Gastroesophageal sphincter (tissue), 4 donors: ENCODE measurements around the gene KRT2. TPM values are rescaled to one million over a fixed set of nuclear protein-coding genes. Genes with fewer than 3 reads are reported as not detected.

Experiments used
- ATAC-seq: fragments of 150-250 bp; one replicate; pipeline ENCODE4 v1.9.1; 2016; ENCODE audit warnings: mild to moderate bottlenecking, moderate library complexity
- H3K27ac ChIP-seq, 4 donors: fragments of 200-600 bp; sonication (generic) in 3 of 4; 1 replicate in 3 of 4; 2 replicates in 1 of 4; pipeline ENCODE4 v1.5.1; 2016 to 2019
- H3K27me3 ChIP-seq: fragments of 200-600 bp; sonication (generic); one replicate; pipeline ENCODE4 v1.5.1; 2019
- H3K36me3 ChIP-seq, 2 donors: fragments of 200-600 bp; sonication (generic); one replicate each; pipeline ENCODE4 v1.5.1; 2019; ENCODE audit warnings: control low read depth in 1 of 2
- H3K4me1 ChIP-seq, 3 donors: fragments of 200-600 bp; sonication (generic); 1 replicate in 2 of 3; 2 replicates in 1 of 3; pipeline ENCODE4 v1.5.1; 2016 to 2019; ENCODE audit warnings: control low read depth in 2 of 3
- H3K4me3 ChIP-seq, 2 donors: fragments of 200-600 bp; sonication (generic); one replicate each; pipeline ENCODE4 v1.5.1; 2019; ENCODE audit warnings: mild to moderate bottlenecking in 1 of 2, moderate library complexity in 1 of 2
- H3K9me3 ChIP-seq, 3 donors: fragments of 200-600 bp; sonication (generic); one replicate each; pipeline ENCODE4 v1.5.1; 2017 to 2019; ENCODE audit warnings: control low read depth in 2 of 3
- EP300 ChIP-seq: sonication (generic); formaldehyde crosslinking; IDR thresholded peaks from one replicate; pipeline ENCODE4 v1.6.1; 2017; ENCODE audit warnings: antibody characterized with exemption, mild to moderate bottlenecking
- POLR2A ChIP-seq, 2 donors: fragments of 450-650 bp; IDR thresholded peaks; one replicate each; pipeline ENCODE4 v1.6.1; 2017; ENCODE audit warnings: antibody characterized with exemption in 2 of 2, mild to moderate bottlenecking in 2 of 2, moderate library complexity in 1 of 2
- POLR2AphosphoS5 ChIP-seq: sonication (generic); formaldehyde crosslinking; IDR thresholded peaks from one replicate; pipeline ENCODE4 v1.6.1; 2017; ENCODE audit warnings: antibody characterized with exemption
- WGBS, 2 donors: methylation state at CpG; one replicate each; pipeline ENCODE4 v1.1.5; 2018; ENCODE audit warnings: low coverage in 1 of 2; 5-methylcytosine and 5-hydroxymethylcytosine counted together
- total RNA-seq, 4 donors: library from RNA; depleted of rRNA; stranded (reverse); fragments of >200 nt; gene quantifications; one replicate each; pipeline ENCODE4 v1.1.0, GENCODE V29; 2016
- TF ChIP-seq, protein P1 (sequence below), 4 experiments: fragments of 200-600 bp in 2 of 4; fragments of 450-650 bp in 2 of 4; sonication (generic) in 1 of 4; IDR thresholded peaks; one replicate each; pipeline ENCODE4 v1.5.1; 2017 to 2019; ENCODE audit warnings: antibody characterized with exemption in 4 of 4, mild to moderate bottlenecking in 2 of 4, moderate library complexity in 2 of 4

Gene KRT2
- total RNA-seq, result not detected

DNA sequence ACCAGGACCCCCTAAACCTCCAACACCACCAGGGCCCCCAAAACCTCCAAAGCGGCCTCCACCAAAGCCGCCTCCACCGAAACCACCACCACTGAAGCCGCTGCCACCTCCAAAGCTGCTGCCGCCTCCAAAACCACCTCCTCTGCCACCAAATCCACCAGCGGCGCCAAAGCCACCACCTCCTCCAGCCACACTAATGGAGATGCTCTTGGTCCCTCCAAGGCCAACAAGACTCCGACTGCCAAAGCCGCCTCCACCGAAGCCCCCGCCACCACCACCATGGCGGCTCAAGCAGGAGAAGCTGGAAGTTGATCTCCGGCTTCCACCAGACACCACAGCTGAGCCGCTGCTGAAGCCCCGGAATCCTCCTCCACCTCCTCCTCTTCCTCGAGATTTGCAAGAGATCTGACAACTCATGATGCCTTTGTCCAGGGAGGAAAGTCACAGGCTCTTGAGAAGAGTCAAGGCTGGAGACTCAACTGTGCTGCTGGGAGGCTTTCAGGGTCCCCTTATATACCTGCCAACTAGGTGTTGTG, at the start of gene KRT2:
KRT2 (minus strand) TSS at position 486 of the 536 bp plus-strand sequence; CDS start at position 417, 69 bp downstream.
- no peaks in the 10 kb centered on the region for H3K4me1 ChIP-seq
- no peak within 1 kb of the TSS for H3K4me3 ChIP-seq
- 73% methylated on average over 3 of the region's 16 CpGs; no CpG with 5 or more reads in 1 of the 2 donors for WGBS, 2 donors
- no peak within 1 kb of the TSS for H3K27ac ChIP-seq
- H3K27me3 ChIP-seq, result peaks cover 32% of the 10 kb centered on the region
- no peaks in the 10 kb centered on the region for H3K9me3 ChIP-seq
- H3K36me3 ChIP-seq, result no peaks in the 10 kb centered on the region
- ATAC-seq, result no peak
- TF ChIP-seq, protein P1, sequence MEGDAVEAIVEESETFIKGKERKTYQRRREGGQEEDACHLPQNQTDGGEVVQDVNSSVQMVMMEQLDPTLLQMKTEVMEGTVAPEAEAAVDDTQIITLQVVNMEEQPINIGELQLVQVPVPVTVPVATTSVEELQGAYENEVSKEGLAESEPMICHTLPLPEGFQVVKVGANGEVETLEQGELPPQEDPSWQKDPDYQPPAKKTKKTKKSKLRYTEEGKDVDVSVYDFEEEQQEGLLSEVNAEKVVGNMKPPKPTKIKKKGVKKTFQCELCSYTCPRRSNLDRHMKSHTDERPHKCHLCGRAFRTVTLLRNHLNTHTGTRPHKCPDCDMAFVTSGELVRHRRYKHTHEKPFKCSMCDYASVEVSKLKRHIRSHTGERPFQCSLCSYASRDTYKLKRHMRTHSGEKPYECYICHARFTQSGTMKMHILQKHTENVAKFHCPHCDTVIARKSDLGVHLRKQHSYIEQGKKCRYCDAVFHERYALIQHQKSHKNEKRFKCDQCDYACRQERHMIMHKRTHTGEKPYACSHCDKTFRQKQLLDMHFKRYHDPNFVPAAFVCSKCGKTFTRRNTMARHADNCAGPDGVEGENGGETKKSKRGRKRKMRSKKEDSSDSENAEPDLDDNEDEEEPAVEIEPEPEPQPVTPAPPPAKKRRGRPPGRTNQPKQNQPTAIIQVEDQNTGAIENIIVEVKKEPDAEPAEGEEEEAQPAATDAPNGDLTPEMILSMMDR (IDR thresholded peaks at IDR 0.05), result no peak
- TF ChIP-seq POLR2AphosphoS5, result no peak
- TF ChIP-seq POLR2A (IDR thresholded peaks at IDR 0.05), result no peak
- no peak for TF ChIP-seq EP300

DNA sequence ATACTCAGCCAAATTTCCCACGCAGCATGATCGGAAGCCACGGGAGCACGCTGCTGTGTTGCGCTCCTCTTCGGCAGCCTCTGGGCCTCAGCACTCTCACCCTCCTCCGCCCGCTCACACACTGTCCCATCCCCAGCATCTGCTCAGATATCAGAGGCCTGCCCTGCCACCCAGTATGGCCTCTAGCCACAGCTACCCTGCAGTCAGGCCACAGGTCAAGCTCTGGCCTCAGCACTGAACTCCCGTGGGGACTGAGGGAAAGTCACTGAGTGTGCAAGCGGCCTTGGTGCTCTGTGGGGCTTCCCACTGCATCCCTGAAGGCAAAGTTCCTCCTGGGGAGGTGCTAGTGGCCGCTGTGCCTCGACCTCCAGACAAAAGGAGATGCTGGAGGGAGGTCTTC, 49.3 kb upstream of the KRT2 start:
- Histone ChIP-seq H3K9me3 (no peaks in the 10 kb centered on the region), H3K4me3 (no peak overlapping the region), H3K4me1 (no peaks in the 10 kb centered on the region), H3K27ac (no peak overlapping the region), H3K27me3 (peaks cover 72% of the 10 kb centered on the region), H3K36me3 (no peaks in the 10 kb centered on the region)
- ATAC-seq, result no peak
- TF ChIP-seq, protein P1 (IDR thresholded peaks at IDR 0.05), result no peak
- no peak for TF ChIP-seq POLR2A (IDR thresholded peaks at IDR 0.05)
- no peak for TF ChIP-seq EP300
- WGBS, 2 donors, result 93 to 100% methylated on average over 2 to 6 of the region's 12 CpGs

DNA sequence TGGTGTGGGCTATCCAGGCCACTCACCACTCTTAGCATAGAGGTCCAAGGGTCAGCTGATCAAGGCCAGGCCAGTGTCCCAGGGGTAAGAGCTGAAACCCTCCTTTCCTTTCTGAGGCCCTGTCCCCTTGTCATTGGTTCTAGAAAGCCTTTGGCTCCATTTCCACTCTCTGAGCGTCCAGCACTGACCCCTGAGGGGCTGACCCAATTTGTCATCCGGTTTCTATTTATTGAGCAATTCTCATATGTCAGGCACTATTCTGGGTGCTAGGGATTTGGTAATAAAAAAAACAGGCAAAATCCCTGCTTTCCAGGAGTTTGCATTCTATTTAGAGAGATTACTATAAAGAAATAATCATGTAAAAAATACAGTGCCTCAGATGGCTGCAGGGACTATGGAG, 47.9 kb upstream of the KRT2 start:
- H3K4me3 ChIP-seq, result no peak overlapping the region
- no peaks in the 10 kb centered on the region for H3K36me3 ChIP-seq
- peaks cover 63% of the 10 kb centered on the region for H3K27me3 ChIP-seq
- H3K4me1 ChIP-seq, result no peaks in the 10 kb centered on the region
- H3K9me3 ChIP-seq, result no peaks in the 10 kb centered on the region
- TF ChIP-seq POLR2A (IDR thresholded peaks at IDR 0.05) (no peak), POLR2AphosphoS5 (no peak), EP300 (no peak)
- TF ChIP-seq, protein P1 (IDR thresholded peaks at IDR 0.05), result no peak
- WGBS, 2 donors, result 33% methylated on average over 1 of the region's 2 CpGs; no CpG with 5 or more reads in 1 of the 2 donors
- no peak for ATAC-seq
- no peak overlapping the region for H3K27ac ChIP-seq

DNA sequence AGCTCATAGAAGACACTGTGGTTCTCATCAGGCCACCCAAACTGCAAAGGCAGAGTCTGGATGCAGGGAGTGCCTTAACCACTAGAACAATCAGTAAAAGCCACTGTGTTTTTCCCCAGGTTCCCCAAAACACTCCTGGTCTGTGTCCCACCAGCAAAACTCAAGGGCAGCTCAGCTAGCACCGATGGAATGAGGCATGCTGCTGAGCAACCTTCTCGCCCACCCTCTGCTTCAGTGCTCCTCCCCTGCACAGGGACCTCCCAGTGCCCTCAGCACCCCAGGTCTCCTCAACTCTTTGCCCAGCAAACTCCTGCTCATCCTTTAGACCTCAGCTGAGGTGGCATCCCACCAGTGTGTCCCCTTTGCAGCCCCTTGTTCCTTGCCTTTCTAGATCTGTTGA, 47.4 kb upstream of the KRT2 start:
- ATAC-seq, result no peak
- no peak overlapping the region for H3K4me3 ChIP-seq
- no peak overlapping the region for H3K27ac ChIP-seq
- no peaks in the 10 kb centered on the region for H3K9me3 ChIP-seq
- H3K4me1 ChIP-seq, result no peaks in the 10 kb centered on the region
- peaks cover 58% of the 10 kb centered on the region for H3K27me3 ChIP-seq
- TF ChIP-seq POLR2AphosphoS5, result no peak
- no peaks in the 10 kb centered on the region for H3K36me3 ChIP-seq
- whole genome bisulfite sequencing, 2 donors, result 100% methylated on average over 1 to 2 of the region's 2 CpGs

DNA sequence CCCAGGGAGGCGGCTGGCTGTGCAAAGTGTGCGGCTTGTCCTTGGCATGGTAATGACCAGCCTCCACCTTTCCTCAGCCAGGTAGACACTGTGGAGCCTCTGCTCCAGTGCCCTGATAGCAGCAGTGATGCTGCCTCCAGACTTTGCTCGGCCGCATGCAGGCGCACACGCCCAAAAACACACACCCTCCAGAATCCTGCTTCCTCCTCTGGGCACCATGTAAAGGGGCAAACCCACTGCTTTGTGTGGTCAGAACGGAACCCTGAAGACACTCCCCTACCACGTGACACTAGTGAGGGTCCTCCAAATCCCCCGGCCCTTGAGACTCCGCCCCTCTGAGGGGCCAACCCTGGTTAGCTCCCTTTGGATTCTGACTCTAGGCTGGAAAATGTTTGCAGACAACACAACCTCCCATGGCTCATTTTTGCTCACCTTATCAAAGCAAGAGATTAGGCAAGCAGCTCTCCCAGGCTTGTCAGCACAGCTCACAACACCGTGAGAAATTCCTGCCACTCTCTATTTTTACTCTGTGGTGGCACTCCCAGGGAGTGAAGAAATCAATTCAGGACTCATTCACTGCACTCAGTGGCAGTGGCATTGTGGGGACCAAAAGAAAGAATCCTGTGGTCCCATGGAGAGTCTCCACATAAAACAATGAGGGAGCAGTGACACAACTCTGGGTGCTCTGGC, 46.8 kb upstream of the KRT2 start:
- 48 to 73% methylated on average over 3 to 4 of the region's 11 CpGs for WGBS, 2 donors
- H3K27ac ChIP-seq, result no peak overlapping the region
- no peaks in the 10 kb centered on the region for H3K4me1 ChIP-seq
- ATAC-seq, result no peak
- H3K9me3 ChIP-seq, result no peaks in the 10 kb centered on the region
- TF ChIP-seq EP300, result no peak
- TF ChIP-seq POLR2A (IDR thresholded peaks at IDR 0.05), result no peak
- TF ChIP-seq POLR2AphosphoS5, result no peak
- TF ChIP-seq, protein P1 (IDR thresholded peaks at IDR 0.05), result no peak
- H3K27me3 ChIP-seq, result peaks cover 57% of the 10 kb centered on the region
- H3K36me3 ChIP-seq, result no peaks in the 10 kb centered on the region
- no peak overlapping the region for H3K4me3 ChIP-seq
